Measurements from ENCODE around the gene CXCR5. TPM values are rescaled to one million over a fixed set of nuclear protein-coding genes. Genes with fewer than 3 reads are reported as not detected.
A peak's percentile ranks its signal among the peaks of the same experiment; 100 is the strongest.

Gene CXCR5
- total and polyA plus RNA-seq, 10 of the 15 experiments (the other 5 are each of a cell fraction or from before 2014, with no cell fraction given) = 0.03 to 0.63 (median 0.25) TPM

DNA sequence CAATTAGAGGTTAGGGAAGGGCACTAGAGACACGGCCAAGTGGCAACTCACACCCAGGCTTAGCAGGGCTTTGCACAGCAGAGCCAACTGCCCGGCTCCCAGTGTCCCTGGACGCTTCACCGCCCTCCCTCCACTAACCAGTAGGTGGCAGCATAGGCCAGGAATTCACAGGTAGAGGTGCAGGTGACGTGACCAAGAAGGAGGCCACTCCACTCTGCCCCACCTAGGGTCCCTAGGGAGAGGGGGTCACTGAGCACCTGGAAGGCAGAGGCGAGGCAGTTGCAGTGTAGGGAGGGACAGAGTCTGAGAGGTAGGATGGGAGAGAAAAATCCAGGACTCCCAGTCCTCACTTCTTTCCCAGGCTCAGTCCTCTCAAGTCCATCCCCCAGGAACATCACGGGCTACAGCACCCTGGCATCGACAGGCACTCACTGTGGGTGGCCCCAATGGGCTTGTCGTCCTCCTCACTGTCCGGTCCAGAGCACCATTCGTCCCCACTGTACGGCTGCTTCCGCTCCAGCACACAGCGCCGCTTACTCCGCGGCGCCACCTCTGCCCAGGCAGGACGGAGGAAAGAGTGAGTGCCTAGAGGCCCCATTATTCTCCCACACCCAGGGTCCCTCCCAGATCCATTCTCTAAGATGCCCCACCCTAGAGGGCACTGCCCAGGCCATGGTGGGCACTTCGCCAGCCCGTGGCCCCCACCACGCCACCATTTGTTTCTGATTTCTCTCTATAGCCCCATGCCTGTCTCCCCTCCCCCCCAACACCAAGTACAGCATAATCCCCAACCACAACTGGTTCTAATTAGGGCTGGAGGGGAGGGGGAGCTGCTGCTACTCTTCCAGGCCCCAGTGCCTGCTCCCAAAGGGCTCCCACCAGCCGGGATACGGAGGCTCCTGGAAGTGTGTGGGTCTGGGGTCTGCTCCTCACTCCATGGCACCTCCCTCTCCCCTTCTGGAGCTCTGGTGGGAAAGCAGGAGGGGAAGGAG, 23.7 kb downstream of the CXCR5 start (continued):
- TF ChIP-seq, protein P1, sequence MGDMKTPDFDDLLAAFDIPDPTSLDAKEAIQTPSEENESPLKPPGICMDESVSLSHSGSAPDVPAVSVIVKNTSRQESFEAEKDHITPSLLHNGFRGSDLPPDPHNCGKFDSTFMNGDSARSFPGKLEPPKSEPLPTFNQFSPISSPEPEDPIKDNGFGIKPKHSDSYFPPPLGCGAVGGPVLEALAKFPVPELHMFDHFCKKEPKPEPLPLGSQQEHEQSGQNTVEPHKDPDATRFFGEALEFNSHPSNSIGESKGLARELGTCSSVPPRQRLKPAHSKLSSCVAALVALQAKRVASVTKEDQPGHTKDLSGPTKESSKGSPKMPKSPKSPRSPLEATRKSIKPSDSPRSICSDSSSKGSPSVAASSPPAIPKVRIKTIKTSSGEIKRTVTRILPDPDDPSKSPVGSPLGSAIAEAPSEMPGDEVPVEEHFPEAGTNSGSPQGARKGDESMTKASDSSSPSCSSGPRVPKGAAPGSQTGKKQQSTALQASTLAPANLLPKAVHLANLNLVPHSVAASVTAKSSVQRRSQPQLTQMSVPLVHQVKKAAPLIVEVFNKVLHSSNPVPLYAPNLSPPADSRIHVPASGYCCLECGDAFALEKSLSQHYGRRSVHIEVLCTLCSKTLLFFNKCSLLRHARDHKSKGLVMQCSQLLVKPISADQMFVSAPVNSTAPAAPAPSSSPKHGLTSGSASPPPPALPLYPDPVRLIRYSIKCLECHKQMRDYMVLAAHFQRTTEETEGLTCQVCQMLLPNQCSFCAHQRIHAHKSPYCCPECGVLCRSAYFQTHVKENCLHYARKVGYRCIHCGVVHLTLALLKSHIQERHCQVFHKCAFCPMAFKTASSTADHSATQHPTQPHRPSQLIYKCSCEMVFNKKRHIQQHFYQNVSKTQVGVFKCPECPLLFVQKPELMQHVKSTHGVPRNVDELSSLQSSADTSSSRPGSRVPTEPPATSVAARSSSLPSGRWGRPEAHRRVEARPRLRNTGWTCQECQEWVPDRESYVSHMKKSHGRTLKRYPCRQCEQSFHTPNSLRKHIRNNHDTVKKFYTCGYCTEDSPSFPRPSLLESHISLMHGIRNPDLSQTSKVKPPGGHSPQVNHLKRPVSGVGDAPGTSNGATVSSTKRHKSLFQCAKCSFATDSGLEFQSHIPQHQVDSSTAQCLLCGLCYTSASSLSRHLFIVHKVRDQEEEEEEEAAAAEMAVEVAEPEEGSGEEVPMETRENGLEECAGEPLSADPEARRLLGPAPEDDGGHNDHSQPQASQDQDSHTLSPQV (IDR thresholded peaks at IDR 0.05) = no peak
- TF ChIP-seq ZNF24 (IDR thresholded peaks at IDR 0.05) = no peak
- TF ChIP-seq PAX8 (IDR thresholded peaks at IDR 0.05) = no peak
- TF ChIP-seq POLR2AphosphoS5 (IDR thresholded peaks at IDR 0.05; ENCODE audit: low read length) = no peak
- no peak for TF ChIP-seq ZZZ3 (IDR thresholded peaks at IDR 0.05; ENCODE audit: control insufficient read depth, insufficient read length, low read depth)
- no peak for TF ChIP-seq ESRRA (IDR thresholded peaks at IDR 0.05; ENCODE audit: low read length)
- no peak; the same call in 1 of the 2 replicates for TF ChIP-seq NRF1 (conservative IDR thresholded peaks at IDR 0.05; ENCODE audit: low read depth, low read length)
- 0 out of 2 replicates have a peak, but pooled peaks have one; percentile 34 for TF ChIP-seq PAX5 (IDR thresholded peaks at IDR 0.05; ENCODE audit: borderline replicate concordance, low read depth, low read length)
- TF ChIP-seq SUZ12 (IDR thresholded peaks at IDR 0.05; ENCODE audit: unreplicated experiment) = no peak
- TF ChIP-seq CREM (IDR thresholded peaks at IDR 0.05; ENCODE audit: low read depth) = peak; percentile 76
- TF ChIP-seq SREBF2 (IDR thresholded peaks at IDR 0.05; ENCODE audit: low read length) = no peak
- peak; percentile 90; the same call in 1 of the 2 replicates for TF ChIP-seq SMARCA5 (IDR thresholded peaks at IDR 0.05)
- no peak for TF ChIP-seq STAT3 (IDR thresholded peaks at IDR 0.05; ENCODE audit: low read depth, low read length)
- TF ChIP-seq SIN3A (IDR thresholded peaks at IDR 0.05; ENCODE audit: low read depth, low read length) = no peak
- no peak for TF ChIP-seq BACH1 (IDR thresholded peaks at IDR 0.05; ENCODE audit: borderline replicate concordance)
- no peak for TF ChIP-seq EP300 (IDR thresholded peaks at IDR 0.05; ENCODE audit: borderline replicate concordance in 1 of 2, control insufficient read depth in 1 of 2, low read depth in 2 of 2, low read length in 2 of 2)
- TF ChIP-seq, protein P2, sequence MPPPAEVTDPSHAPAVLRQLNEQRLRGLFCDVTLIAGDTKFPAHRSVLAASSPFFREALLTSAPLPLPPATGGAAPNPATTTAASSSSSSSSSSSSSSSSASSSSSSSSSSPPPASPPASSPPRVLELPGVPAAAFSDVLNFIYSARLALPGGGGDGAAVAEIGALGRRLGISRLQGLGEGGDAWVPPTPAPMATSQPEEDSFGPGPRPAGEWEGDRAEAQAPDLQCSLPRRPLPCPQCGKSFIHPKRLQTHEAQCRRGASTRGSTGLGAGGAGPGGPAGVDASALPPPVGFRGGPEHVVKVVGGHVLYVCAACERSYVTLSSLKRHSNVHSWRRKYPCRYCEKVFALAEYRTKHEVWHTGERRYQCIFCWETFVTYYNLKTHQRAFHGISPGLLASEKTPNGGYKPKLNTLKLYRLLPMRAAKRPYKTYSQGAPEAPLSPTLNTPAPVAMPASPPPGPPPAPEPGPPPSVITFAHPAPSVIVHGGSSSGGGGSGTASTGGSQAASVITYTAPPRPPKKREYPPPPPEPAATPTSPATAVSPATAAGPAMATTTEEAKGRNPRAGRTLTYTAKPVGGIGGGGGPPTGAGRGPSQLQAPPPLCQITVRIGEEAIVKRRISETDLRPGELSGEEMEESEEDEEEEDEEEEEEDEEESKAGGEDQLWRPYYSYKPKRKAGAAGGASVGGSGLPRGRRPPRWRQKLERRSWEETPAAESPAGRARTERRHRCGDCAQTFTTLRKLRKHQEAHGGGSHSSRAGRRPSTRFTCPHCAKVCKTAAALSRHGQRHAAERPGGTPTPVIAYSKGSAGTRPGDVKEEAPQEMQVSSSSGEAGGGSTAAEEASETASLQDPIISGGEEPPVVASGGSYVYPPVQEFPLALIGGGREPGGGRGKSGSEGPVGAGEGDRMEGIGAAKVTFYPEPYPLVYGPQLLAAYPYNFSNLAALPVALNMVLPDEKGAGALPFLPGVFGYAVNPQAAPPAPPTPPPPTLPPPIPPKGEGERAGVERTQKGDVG (CRISPR knock-in tag; IDR thresholded peaks at IDR 0.05) = no peak
- TF ChIP-seq, protein P3, sequence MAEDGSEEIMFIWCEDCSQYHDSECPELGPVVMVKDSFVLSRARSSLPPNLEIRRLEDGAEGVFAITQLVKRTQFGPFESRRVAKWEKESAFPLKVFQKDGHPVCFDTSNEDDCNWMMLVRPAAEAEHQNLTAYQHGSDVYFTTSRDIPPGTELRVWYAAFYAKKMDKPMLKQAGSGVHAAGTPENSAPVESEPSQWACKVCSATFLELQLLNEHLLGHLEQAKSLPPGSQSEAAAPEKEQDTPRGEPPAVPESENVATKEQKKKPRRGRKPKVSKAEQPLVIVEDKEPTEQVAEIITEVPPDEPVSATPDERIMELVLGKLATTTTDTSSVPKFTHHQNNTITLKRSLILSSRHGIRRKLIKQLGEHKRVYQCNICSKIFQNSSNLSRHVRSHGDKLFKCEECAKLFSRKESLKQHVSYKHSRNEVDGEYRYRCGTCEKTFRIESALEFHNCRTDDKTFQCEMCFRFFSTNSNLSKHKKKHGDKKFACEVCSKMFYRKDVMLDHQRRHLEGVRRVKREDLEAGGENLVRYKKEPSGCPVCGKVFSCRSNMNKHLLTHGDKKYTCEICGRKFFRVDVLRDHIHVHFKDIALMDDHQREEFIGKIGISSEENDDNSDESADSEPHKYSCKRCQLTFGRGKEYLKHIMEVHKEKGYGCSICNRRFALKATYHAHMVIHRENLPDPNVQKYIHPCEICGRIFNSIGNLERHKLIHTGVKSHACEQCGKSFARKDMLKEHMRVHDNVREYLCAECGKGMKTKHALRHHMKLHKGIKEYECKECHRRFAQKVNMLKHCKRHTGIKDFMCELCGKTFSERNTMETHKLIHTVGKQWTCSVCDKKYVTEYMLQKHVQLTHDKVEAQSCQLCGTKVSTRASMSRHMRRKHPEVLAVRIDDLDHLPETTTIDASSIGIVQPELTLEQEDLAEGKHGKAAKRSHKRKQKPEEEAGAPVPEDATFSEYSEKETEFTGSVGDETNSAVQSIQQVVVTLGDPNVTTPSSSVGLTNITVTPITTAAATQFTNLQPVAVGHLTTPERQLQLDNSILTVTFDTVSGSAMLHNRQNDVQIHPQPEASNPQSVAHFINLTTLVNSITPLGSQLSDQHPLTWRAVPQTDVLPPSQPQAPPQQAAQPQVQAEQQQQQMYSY (CRISPR knock-in tag; IDR thresholded peaks at IDR 0.05) = no peak
